Endothelial cell of umbilical vein (primary cell): ENCODE data around the gene SHISA6. TPM values are rescaled to one million over a fixed set of nuclear protein-coding genes. Genes with fewer than 3 reads are reported as not detected.

Source experiments
- BruUV-seq: library from RNA; stranded (reverse); fragments of 400-500 nt; replicated peaks from 2 replicates; lab custom pipeline; 2021; lab: Mats Ljungman, UMichigan
- CTCF ChIA-PET: fragments of 300-600, 350-600 bp; sonication (Branson Sonifier 250); formaldehyde crosslinking; loops from one replicate; lab custom pipeline; 2021; ENCODE audit warnings: antibody characterized with exemption, inconsistent platforms; lab: Charles Lee
- POLR2A ChIA-PET: fragments of 300-600, 350-600 bp; sonication (Branson Sonifier 250); formaldehyde crosslinking; loops from one replicate; lab custom pipeline; 2021; ENCODE audit warnings: antibody characterized with exemption, inconsistent platforms; lab: Charles Lee
- DNase-seq: peaks from one replicate; pipeline ENCODE4 v3.0.0-alpha.2; 2011; ENCODE audit warnings: low read depth, low spot score
- FAIRE-seq: peaks from 2 replicates; lab custom pipeline; 2011; peaks lifted over from hg19 to GRCh38; lab: Jason Lieb, UNC
- H2AFZ ChIP-seq: 2 replicates; pipeline ENCODE4 v1.6.0; 2012; ENCODE audit warnings: low read depth, low read length, control low read depth, inconsistent platforms
- H3K27ac ChIP-seq: 2 replicates; pipeline ENCODE4 v1.5.1; 2011; ENCODE audit warnings: low read depth, mild to moderate bottlenecking, control low read depth, low read length, moderate library complexity; ENCODE audit not compliant: insufficient read depth
- H3K27me3 ChIP-seq, 2 experiments: 2 replicates each; pipeline versions ENCODE4 v1.6.0 to v1.6.1; 2011; ENCODE audit warnings: low read length in 2 of 2, mixed read lengths in 1 of 2; ENCODE audit not compliant: control insufficient read depth in 2 of 2, insufficient read depth in 2 of 2
- H3K36me3 ChIP-seq, 2 experiments: 2 replicates in 1 of 2; 3 replicates in 1 of 2; pipeline ENCODE4 v1.5.1; 2011; ENCODE audit warnings: low read length in 2 of 2, mild to moderate bottlenecking in 1 of 2, moderate library complexity in 1 of 2; ENCODE audit not compliant: control insufficient read depth in 2 of 2, insufficient read depth in 2 of 2; ENCODE audit errors: extremely low read depth in 1 of 2
- H3K4me1 ChIP-seq: 3 replicates; pipeline ENCODE4 v1.5.1; 2011; ENCODE audit warnings: mild to moderate bottlenecking, low read length; ENCODE audit not compliant: control insufficient read depth, insufficient read depth; ENCODE audit errors: extremely low read depth
- H3K4me2 ChIP-seq: 2 replicates; pipeline ENCODE4 v1.6.1; 2011; ENCODE audit warnings: low read length, control low read depth, mixed read lengths; ENCODE audit not compliant: insufficient read depth
- H3K4me3 ChIP-seq, 3 experiments: fragments of 200-600 bp in 1 of 3; sonication (generic), shearing (Covaris generic) in 1 of 3; replicated peaks in 1 of 3; 2 replicates each; pipeline ENCODE4 v1.5.1; 2011 to 2016; ENCODE audit warnings: control low read depth in 3 of 3, low read length in 3 of 3, mild to moderate bottlenecking in 2 of 3, inconsistent platforms in 1 of 3, low read depth in 1 of 3, moderate library complexity in 1 of 3; ENCODE audit not compliant: insufficient read depth in 1 of 3
- H3K79me2 ChIP-seq: 2 replicates; pipeline ENCODE4 v1.6.0; 2012; ENCODE audit warnings: low read length, inconsistent platforms; ENCODE audit not compliant: control insufficient read depth, insufficient read depth
- H3K9ac ChIP-seq: replicated peaks from 2 replicates; pipeline ENCODE3; 2011; ENCODE audit warnings: low read length, control low read depth; ENCODE audit not compliant: insufficient read depth; ENCODE audit errors: extremely low read depth
- H3K9me1 ChIP-seq: replicated peaks from 3 replicates; pipeline ENCODE4 v1.6.0; 2011; ENCODE audit warnings: mild to moderate bottlenecking, low read length; ENCODE audit not compliant: control insufficient read depth, insufficient read depth; ENCODE audit errors: extremely low read depth
- H3K9me3 ChIP-seq: replicated peaks from 2 replicates; pipeline ENCODE4 v1.5.1; 2012; ENCODE audit warnings: low read length, inconsistent platforms; ENCODE audit not compliant: control insufficient read depth, insufficient read depth
- H4K20me1 ChIP-seq: replicated peaks from 2 replicates; pipeline ENCODE3; 2011; ENCODE audit warnings: mild to moderate bottlenecking, low read length; ENCODE audit not compliant: control insufficient read depth, insufficient read depth; ENCODE audit errors: extremely low read depth
- EZH2 ChIP-seq: IDR thresholded peaks from 2 replicates; pipeline ENCODE4 v1.6.1; 2012; ENCODE audit warnings: borderline replicate concordance, low read depth, mild to moderate bottlenecking, moderate library complexity, low read length, inconsistent platforms; ENCODE audit not compliant: severe bottlenecking
- FOS ChIP-seq: IDR thresholded peaks from 2 replicates; pipeline ENCODE4 v1.6.1; 2011; ENCODE audit warnings: mild to moderate bottlenecking, low read length, moderate library complexity, borderline replicate concordance; ENCODE audit not compliant: insufficient read depth
- GATA2 ChIP-seq: IDR thresholded peaks from 2 replicates; pipeline ENCODE4 v1.7.0; 2011; ENCODE audit warnings: low read depth, mild to moderate bottlenecking, moderate library complexity, mixed read lengths, low read length; ENCODE audit not compliant: insufficient read length, insufficient read depth
- JUN ChIP-seq: IDR thresholded peaks from 2 replicates; pipeline ENCODE4 v1.6.1; 2011; ENCODE audit warnings: borderline replicate concordance, low read depth; ENCODE audit not compliant: insufficient read length, insufficient read depth
- MYC ChIP-seq: IDR thresholded peaks from one replicate; pipeline ENCODE4 v1.6.1; 2011; ENCODE audit warnings: mild to moderate bottlenecking, low read depth, low read length
- POLR2A ChIP-seq: IDR thresholded peaks from 2 replicates; pipeline ENCODE4 v1.6.1; 2012; ENCODE audit warnings: low read depth, mild to moderate bottlenecking, control low read depth, low read length
- POLR2AphosphoS5 ChIP-seq: IDR thresholded peaks from 2 replicates; pipeline ENCODE4 v1.6.1; 2012; ENCODE audit warnings: low read depth, mild to moderate bottlenecking, control low read depth, low read length, moderate library complexity; ENCODE audit not compliant: insufficient read depth
- dilution Hi-C: fragments of 300-500 bp; cut with MboI; formaldehyde crosslinking; loops from one replicate; pipeline ENCODE4 v1.15.0; 2019; ENCODE audit warnings: low sequenced_read_pairs; ENCODE audit not compliant: extremely low pct_ligation_motif_present
- intact Hi-C: fragments of 100-400 bp; cut with micrococcal nuclease; formaldehyde crosslinking; loops from one replicate; pipeline ENCODE4 v1.10.0; 2022
- polyA plus RNA-seq, 4 experiments: library from polyadenylated mRNA; depleted of rRNA in 3 of 4; stranded (reverse) in 3 of 4; unstranded in 1 of 4; fragments of >200 nt; gene quantifications; 2 replicates each; pipeline versions ENCODE4 v1.2.1 to v1.2.3, GENCODE V29; 2011 to 2012; ENCODE audit warnings: missing spikeins in 1 of 4
- total RNA-seq: library from RNA; stranded (reverse); gene quantifications from 2 replicates; pipeline ENCODE4 v1.2.3, GENCODE V29; 2021
- TF ChIP-seq, protein P1 (sequence below): IDR thresholded peaks from 2 replicates; pipeline ENCODE4 v1.6.1; 2011; ENCODE audit not compliant: insufficient read depth, insufficient read length
- TF ChIP-seq, protein P2 (sequence below), 2 donors: IDR thresholded peaks; 1 replicate in 1 of 2; 2 replicates in 1 of 2; pipeline ENCODE4 v1.5.1; 2011; ENCODE audit warnings: low read length in 2 of 2, mild to moderate bottlenecking in 2 of 2, moderate library complexity in 2 of 2, control low read depth in 1 of 2, inconsistent platforms in 1 of 2, low read depth in 1 of 2; ENCODE audit not compliant: insufficient read depth in 1 of 2; ENCODE audit errors: extremely low read depth in 1 of 2

Gene SHISA6
- total and polyA plus RNA-seq, 2 donors (not counting 3 experiments of a cell fraction or from before 2014, with no cell fraction given) = not detected

DNA sequence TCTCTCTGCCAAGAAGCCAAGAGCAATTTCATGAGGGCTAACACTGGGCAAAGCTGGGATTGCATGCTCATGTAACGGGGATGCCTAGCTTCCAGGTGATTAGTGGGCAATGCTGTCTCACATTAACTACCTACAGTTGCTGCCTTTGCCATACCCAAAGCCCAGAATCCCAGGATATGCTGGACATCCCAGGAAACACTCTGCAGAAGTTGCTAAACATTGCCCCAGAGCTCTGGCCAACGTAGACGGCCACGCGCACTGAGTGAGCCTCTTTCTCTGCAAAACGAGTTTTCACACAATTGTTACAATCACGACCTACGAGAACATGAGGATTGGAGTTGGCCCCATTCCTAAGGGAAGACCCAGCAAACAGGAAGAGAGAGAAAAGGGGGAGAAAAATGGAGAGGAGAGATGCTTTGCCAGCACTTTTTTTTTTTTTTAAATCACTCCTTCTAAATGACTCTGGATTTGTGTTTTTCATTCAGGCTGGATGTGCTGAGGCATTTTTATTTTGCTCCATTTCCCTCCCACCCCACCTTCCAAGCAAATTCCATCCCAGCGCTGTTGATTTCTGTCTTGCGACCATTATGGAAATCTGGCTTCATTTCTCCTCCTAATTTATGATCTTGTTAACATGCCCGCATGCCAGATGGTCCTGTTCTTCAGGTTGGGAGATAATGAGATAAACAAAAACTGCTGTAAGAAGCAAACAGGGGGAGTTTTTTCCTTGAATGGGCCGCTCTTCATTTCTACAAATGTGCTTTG is 244.5 kb downstream of the SHISA6 start:
- Histone ChIP-seq H3K9me3 (peaks cover 2% of the 10 kb centered on the region), H3K4me2 (no peak overlapping the region), H4K20me1 (no peaks in the 10 kb centered on the region), H3K27ac (no peak overlapping the region), H3K9ac (no peak overlapping the region), H3K27me3 (no peaks in the 10 kb centered on the region), H3K4me3 (no peak overlapping the region), H3K79me2 (no peaks in the 10 kb centered on the region), H2AFZ (no peak overlapping the region), H3K36me3 (no peaks in the 10 kb centered on the region), H3K4me1 (no peaks in the 10 kb centered on the region), H3K9me1 (no peaks in the 10 kb centered on the region)
- ChIA-PET POLR2A (no interaction called here), CTCF (no interaction called here)
- FAIRE-seq (no peak), DNase-seq (no peak)
- dilution Hi-C loops = no loop called here
- BruUV-seq = no TSS peak
- TF ChIP-seq FOS (no peak), JUN (no peak), POLR2A (no peak), POLR2AphosphoS5 (no peak), GATA2 (no peak), EZH2 (no peak), MYC (no peak)
- TF ChIP-seq, protein P1, sequence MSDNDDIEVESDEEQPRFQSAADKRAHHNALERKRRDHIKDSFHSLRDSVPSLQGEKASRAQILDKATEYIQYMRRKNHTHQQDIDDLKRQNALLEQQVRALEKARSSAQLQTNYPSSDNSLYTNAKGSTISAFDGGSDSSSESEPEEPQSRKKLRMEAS = no peak
- TF ChIP-seq, protein P2, sequence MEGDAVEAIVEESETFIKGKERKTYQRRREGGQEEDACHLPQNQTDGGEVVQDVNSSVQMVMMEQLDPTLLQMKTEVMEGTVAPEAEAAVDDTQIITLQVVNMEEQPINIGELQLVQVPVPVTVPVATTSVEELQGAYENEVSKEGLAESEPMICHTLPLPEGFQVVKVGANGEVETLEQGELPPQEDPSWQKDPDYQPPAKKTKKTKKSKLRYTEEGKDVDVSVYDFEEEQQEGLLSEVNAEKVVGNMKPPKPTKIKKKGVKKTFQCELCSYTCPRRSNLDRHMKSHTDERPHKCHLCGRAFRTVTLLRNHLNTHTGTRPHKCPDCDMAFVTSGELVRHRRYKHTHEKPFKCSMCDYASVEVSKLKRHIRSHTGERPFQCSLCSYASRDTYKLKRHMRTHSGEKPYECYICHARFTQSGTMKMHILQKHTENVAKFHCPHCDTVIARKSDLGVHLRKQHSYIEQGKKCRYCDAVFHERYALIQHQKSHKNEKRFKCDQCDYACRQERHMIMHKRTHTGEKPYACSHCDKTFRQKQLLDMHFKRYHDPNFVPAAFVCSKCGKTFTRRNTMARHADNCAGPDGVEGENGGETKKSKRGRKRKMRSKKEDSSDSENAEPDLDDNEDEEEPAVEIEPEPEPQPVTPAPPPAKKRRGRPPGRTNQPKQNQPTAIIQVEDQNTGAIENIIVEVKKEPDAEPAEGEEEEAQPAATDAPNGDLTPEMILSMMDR (IDR thresholded peaks at IDR 0.05; ENCODE audit: extremely low read depth in 1 of 2, insufficient read depth in 1 of 2, low read depth in 1 of 2, low read length in 2 of 2) = no peak
- intact Hi-C loops = no loop called here
